ENCODE measurements around the gene COL18A1. TPM values are rescaled to one million over a fixed set of nuclear protein-coding genes. Genes with fewer than 3 reads are reported as not detected.

Gene COL18A1
- polyA plus RNA-seq, 1 of the 3 experiments (the other 2 are of a cell fraction): 118 TPM

DNA sequence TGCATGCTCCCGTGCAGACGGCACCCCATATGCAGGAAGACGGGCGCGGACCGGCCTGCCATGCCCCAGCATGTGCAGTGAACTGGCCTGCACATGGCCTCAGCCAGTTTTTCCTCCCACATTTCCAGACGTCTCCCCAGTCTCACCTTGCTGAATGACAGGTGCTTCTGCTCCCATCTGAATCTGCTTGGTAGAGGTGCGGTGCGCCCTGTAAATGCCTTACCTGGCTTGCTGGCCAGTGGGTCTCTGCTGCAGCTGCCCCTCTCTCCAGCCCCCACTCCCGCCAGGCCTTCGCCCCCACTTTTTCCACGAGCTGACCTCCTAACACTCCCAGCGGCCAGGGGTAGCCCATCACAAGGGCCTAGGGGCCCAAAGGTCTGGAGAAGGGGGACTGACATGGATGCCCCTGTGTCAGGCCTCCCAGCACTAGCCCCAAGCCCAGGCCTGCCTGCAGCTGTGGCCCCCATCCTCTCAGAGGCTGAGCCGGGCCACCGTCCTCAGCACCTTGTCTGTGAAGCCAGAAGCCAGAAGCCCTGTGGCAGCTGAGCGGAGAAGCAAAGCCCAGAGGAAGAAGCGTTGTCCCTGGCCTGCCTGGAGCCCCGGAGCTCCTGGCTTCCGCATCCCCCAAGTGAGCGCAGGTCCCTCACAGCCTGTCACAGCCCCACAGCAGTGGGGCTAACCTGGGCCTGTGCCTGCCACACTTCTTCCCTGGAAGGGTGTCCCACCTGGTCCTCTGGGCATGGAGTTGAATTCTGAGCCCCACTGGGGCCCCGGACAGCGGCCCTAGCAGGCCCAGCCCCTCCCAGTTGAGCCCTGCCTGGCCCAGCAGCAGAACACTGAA, 140.9 kb downstream of the COL18A1 start (continued):
- TF ChIP-seq EZH2phosphoT487 (IDR thresholded peaks at IDR 0.05; ENCODE audit: borderline replicate concordance, low read depth): no peak
- TF ChIP-seq JUND (IDR thresholded peaks at IDR 0.05): no peak
- no peak for TF ChIP-seq YY1 (IDR thresholded peaks at IDR 0.05; ENCODE audit: low read depth)
- TF ChIP-seq RXRA (IDR thresholded peaks at IDR 0.05; ENCODE audit: borderline replicate concordance, low read depth): no peak
- TF ChIP-seq RCOR1 (IDR thresholded peaks at IDR 0.05; ENCODE audit: low read length): no peak
- TF ChIP-seq TAF1 (IDR thresholded peaks at IDR 0.05; ENCODE audit: borderline replicate concordance, low read depth, low read length): no peak
- no peak for TF ChIP-seq POLR2AphosphoS5 (IDR thresholded peaks at IDR 0.05; ENCODE audit: low read depth, low read length)
- no peak for TF ChIP-seq NFIC (IDR thresholded peaks at IDR 0.05; ENCODE audit: borderline replicate concordance)
- TF ChIP-seq GATA2 (CRISPR knock-in tag; IDR thresholded peaks at IDR 0.05): no peak

DNA sequence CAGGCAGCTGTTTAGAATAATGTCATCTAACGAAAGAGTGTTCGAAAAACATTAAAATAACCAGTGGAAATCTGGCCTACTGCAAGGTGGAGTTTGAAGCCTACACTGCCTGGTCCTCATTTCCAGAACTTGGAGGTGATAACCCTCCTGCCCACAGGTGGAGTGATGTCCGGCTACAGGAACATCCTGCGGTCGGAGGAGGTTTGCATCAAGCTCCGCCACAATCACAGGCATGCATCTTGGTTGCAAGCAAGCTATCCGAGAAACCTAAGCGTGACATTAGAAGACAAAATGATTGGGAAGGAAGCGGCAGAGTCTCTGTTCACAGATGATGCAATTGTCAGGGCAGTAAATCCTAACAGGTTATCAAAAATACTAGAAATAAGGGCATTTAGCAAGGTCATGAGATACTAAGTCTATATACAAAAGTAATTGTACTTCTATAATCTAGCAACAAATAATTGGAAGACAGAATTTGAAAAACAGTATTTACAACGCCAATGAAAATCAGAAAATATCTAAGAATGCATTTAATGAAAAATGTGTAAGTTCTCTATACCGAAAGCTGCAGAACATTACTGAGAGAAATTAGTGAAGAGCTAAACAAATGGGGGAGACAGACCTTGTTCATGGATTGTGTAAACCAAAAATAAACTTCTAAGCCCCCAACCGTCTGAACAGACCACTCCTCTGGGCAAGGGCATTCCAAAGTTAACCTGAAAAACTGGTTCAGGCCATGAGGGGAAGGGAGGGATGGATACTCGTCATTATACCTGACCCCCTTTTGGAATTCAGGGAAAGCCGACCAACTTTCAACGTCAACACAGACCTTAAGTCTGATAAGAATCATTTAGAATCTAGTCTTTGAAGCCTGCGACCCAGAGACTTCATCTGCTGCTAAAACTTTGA, 141.9 kb downstream of the COL18A1 start:
- Histone ChIP-seq H3K79me2 (ENCODE audit: insufficient read depth) (no peaks in the 10 kb centered on the region), H3K4me1 (ENCODE audit: control insufficient read depth in 1 of 2, insufficient read depth in 2 of 2, low read depth in 1 of 2, low read length in 1 of 2) (peaks cover 0 to 13% of the 10 kb centered on the region in 2 experiments; a peak in 1 of 4 replicates), H3K27ac (ENCODE audit: low read depth in 2 of 2, low read length in 1 of 2) (no peak overlapping the region), H2AFZ (ENCODE audit: low read depth) (no peak overlapping the region), H3K9me2 (no peaks in the 10 kb centered on the region), H3K27me3 (ENCODE audit: insufficient read depth) (no peaks in the 10 kb centered on the region), H3F3A (replicated peaks; ENCODE audit: insufficient read depth) (no peaks in the 10 kb centered on the region), H4K20me1 (ENCODE audit: insufficient read depth) (no peaks in the 10 kb centered on the region), H3K4me2 (no peak overlapping the region), H3K4me3 (ENCODE audit: low read depth in 2 of 2, low read length in 1 of 2) (no peak overlapping the region), H3K9ac (no peak overlapping the region), H3K9me3 (no peaks in the 10 kb centered on the region), H3K36me3 (replicated peaks in 1 of 2; ENCODE audit: control insufficient read depth in 1 of 2, insufficient read depth in 2 of 2, low read length in 1 of 2) (no peaks in the 10 kb centered on the region)
- TF ChIP-seq JUND (IDR thresholded peaks at IDR 0.05): no peak
- no peak for TF ChIP-seq CHD2 (IDR thresholded peaks at IDR 0.05; ENCODE audit: low read length, partially characterized antibody)
- no peak for TF ChIP-seq ELF1 (IDR thresholded peaks at IDR 0.05)
- no peak for TF ChIP-seq POLR2AphosphoS5 (IDR thresholded peaks at IDR 0.05; ENCODE audit: low read depth, low read length)
- TF ChIP-seq, protein P1, sequence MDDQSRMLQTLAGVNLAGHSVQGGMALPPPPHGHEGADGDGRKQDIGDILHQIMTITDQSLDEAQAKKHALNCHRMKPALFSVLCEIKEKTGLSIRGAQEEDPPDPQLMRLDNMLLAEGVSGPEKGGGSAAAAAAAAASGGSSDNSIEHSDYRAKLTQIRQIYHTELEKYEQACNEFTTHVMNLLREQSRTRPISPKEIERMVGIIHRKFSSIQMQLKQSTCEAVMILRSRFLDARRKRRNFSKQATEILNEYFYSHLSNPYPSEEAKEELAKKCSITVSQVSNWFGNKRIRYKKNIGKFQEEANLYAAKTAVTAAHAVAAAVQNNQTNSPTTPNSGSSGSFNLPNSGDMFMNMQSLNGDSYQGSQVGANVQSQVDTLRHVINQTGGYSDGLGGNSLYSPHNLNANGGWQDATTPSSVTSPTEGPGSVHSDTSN (IDR thresholded peaks at IDR 0.05): no peak
- no peak for TF ChIP-seq NFIC (IDR thresholded peaks at IDR 0.05; ENCODE audit: borderline replicate concordance)
- TF ChIP-seq EP300 (IDR thresholded peaks at IDR 0.05; ENCODE audit: borderline replicate concordance in 1 of 2, low read depth in 1 of 2, low read length in 1 of 2): no peak
- no peak for TF ChIP-seq FOXJ3 (CRISPR knock-in tag; IDR thresholded peaks at IDR 0.05)
- TF ChIP-seq FOSL2 (IDR thresholded peaks at IDR 0.05; ENCODE audit: borderline replicate concordance, low read depth): no peak
- no peak for TF ChIP-seq MEF2A (IDR thresholded peaks at IDR 0.05; ENCODE audit: borderline replicate concordance, low read depth)
- TF ChIP-seq SIN3A (IDR thresholded peaks at IDR 0.05; ENCODE audit: borderline replicate concordance, low read depth, low read length): no peak
- TF ChIP-seq, protein P2, sequence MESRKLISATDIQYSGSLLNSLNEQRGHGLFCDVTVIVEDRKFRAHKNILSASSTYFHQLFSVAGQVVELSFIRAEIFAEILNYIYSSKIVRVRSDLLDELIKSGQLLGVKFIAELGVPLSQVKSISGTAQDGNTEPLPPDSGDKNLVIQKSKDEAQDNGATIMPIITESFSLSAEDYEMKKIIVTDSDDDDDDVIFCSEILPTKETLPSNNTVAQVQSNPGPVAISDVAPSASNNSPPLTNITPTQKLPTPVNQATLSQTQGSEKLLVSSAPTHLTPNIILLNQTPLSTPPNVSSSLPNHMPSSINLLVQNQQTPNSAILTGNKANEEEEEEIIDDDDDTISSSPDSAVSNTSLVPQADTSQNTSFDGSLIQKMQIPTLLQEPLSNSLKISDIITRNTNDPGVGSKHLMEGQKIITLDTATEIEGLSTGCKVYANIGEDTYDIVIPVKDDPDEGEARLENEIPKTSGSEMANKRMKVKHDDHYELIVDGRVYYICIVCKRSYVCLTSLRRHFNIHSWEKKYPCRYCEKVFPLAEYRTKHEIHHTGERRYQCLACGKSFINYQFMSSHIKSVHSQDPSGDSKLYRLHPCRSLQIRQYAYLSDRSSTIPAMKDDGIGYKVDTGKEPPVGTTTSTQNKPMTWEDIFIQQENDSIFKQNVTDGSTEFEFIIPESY (IDR thresholded peaks at IDR 0.05; ENCODE audit: borderline replicate concordance, low read depth): no peak
- TF ChIP-seq GATA2 (CRISPR knock-in tag; IDR thresholded peaks at IDR 0.05): no peak
- no peak for TF ChIP-seq RAD21 (IDR thresholded peaks at IDR 0.05; ENCODE audit: low read length)
- no peak for TF ChIP-seq NRF1 (IDR thresholded peaks at IDR 0.05; ENCODE audit: low read depth, low read length)
- TF ChIP-seq, protein P3, sequence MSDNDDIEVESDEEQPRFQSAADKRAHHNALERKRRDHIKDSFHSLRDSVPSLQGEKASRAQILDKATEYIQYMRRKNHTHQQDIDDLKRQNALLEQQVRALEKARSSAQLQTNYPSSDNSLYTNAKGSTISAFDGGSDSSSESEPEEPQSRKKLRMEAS (IDR thresholded peaks at IDR 0.05; ENCODE audit: low read depth): no peak
- TF ChIP-seq YY1 (IDR thresholded peaks at IDR 0.05; ENCODE audit: low read depth): no peak
- TF ChIP-seq RXRA (IDR thresholded peaks at IDR 0.05; ENCODE audit: borderline replicate concordance, low read depth): no peak
- TF ChIP-seq GABPA (IDR thresholded peaks at IDR 0.05; ENCODE audit: low read depth): no peak
- TF ChIP-seq SMC3 (IDR thresholded peaks at IDR 0.05; ENCODE audit: low read depth, low read length): no peak
- 83% methylated on average over 16 of the region's 16 CpGs for WGBS (ENCODE audit: low lambda C conversion rate)
- no peak for DNase-seq
- CTCF ChIA-PET: interaction anchor here (1.0 to 3.1 kb wide), 5 partner anchors 9 to 274 kb away, joined by 3 to 14 read pairs (median 5); no protein-coding TSS in a partner anchor
- POLR2A ChIA-PET: no interaction called here
